Dedifferentiated amniotic fluid mesenchymal stem cell (primary cell): ENCODE measurements around the gene SMIM44.

ENCODE experiments used
- DNase-seq: peaks from one replicate; pipeline ENCODE4 v3.0.0-alpha.2; 2016; ENCODE audit errors: extremely low spot score

Gene SMIM44

DNA sequence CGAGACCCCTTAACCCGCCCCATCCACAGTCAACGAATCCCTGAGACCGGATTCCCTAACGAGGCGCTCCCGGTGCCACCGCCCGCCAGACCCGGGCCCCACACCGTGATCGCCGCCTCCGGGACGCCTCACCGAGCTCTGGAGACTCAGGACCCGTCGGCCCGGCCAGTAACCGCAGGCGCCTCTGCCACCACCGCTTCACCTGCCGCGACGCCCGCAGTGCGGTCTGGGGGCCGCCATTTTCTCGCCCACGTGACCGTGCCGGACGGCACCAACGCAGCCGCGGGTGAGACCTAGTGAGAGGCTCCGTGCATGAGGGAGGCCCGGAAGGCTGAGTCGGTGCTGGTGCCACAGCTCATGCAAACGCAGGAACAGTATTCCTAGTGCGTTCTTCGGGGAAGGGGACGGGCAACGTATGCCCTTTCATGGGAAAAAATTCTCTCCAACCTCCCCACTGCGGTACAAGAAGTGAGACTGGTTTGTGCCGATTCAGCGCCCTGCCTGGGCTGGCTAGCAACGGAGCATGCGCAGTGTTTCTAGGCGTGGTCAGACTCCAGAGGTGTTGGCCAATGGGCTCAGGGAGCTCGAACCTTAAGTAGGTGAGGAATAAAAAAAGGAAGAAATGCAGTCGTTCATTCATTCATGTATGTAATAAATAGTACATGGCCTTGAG lies 17.3 kb upstream of the SMIM44 start, which contains the start of gene DOHH:
Gene DOHH (minus strand): TSS at position 246 of the 673 bp plus-strand sequence. CDS start 3,860 bp downstream, outside the sequence.
- peak; percentile 98 for DNase-seq

GRCh38 chr19:3499738-3500428 lies 16.6 kb upstream of the SMIM44 start:
- DNase-seq, result no peak

DNA sequence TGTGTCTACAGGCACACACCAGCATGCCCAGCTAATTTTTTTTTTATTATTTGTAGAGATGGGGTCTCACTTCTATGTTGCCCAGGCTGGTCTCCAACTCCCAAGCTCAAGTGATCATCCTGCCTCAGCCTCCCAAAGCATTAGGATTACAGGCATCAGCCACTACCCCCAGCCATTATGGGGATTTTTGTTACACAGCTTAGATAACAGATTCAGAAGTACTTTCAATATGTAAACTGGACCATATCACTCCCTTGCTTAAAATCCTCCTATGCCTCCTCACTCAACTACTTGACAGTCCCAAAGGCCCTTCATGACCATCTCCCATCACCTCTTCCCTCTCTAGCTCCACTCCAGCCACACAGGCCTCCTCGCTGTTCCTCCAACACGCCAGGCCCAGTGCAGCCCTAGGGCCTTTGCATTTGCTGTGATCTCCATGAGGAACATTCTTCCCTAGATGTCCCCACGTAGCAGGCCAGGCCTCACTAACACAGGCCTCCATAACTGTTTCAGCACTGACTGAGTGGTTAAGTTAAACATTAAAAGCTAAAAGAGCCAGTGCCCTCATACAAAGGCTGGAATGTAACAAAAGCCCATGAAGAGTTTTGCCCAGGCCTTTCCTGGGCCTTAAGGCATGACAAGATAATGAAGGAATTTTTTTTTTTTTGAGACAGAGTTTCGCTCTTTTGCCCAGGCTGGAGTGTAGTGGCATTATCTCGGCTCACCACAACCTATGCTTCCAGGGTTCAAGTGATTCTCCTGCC lies 14.7 kb upstream of the SMIM44 start:
- DNase-seq, result no peak

GRCh38 chr19:3496392-3497273 lies 13.4 kb upstream of the SMIM44 start:
- DNase-seq, result no peak

DNA sequence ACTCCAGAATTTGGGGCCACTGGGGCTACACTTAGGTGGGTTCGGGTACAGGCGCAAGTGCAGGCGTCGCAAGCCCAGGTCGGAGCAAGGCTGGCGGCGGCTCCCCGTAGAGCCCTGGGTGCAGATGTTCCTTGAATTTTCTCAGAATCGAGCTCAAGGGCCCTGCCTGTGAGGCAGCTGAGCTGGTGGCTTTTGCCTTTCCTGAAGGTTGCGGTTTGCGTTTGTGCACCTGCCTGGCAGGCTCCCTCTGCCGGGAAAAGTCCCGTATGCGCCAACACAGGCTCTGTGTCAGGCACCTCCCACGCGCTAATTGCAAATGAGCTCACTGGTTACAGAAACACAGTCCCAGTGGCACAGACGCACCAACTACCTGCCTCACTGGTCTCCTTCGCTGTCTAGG lies 11.3 kb upstream of the SMIM44 start:
- no peak for DNase-seq

DNA sequence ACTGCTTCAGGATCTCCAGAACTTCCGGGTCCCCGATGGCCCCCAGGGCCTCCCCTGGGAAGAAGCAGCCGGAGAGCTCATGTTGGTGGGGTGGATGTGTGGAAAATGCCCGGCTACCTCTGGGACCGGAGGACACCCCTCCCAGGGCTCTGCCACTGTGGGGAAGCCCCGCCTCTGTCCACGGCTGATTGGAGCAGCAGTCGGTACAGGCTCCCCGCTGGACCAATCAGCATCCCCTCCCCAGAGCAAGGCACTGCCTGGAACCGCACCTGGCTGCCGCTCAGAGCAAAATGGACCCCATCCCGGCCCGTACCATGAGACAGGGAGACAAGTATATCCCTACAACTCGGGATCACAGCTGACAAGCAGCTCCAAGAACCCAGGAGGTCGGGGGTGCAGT lies 10.8 kb upstream of the SMIM44 start:
- DNase-seq, result no peak

DNA sequence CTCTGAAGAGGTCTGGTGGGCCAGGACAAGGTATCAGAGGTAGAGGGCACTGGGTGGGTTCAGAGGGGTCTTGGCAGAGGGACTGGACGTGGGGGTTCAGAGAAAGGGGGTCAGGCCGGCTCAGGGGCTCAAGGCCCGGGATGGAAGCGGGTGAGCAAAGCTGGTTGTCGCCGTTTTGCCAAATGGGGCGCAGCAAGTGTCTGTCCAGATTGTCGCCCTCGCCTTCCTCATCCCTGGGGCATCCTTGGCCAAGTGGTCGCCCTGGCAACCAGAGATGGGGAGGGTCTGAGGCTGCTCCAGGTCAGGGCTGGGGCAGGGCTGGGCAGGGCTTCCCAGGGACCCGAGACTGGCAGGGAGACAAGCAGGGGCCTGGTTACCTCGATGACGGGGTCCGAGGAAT lies 10.4 kb upstream of the SMIM44 start:
- DNase-seq, result no peak

GRCh38 chr19:3492919-3493318 lies 9.7 kb upstream of the SMIM44 start:
- no peak for DNase-seq

DNA sequence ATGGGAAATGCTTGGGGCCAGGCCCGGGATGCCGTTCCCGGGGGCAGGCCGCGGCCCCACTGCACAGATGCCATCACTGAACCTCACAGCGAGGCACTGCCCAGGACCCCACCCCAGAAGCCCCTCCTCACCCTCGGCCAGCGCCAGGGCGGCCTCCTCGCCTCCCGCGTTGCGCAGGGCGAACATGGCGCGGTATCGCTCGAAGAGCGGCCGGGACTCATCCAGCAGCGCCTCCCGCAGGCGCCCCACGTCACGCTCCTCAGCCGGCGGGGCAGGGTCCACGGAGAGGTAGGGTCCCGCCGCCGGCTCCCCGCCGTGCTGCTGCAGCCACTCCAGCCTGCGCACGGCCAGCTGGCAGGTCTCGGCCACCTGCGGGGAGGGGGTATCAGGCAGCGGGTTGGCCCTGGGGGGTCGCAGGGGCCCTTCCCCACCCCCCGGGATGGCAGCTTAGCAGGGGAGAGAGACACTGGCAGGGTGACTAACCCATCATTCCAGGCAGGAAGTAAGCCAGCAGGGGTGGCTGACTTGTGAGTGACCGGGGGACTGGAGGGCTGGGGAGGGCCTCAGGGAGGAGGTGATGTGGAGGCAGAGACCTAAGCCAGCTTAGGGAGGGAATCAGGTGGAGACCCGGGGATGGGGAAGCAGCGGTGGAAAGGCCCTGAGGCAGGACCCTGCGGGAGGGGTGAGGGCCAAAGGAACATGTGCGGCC lies 9.0 kb upstream of the SMIM44 start:
- DNase-seq, result no peak

- no peak for DNase-seq
Measured at GRCh38 chr19:3491396-3492119, 8.3 kb upstream of the SMIM44 start.

DNA sequence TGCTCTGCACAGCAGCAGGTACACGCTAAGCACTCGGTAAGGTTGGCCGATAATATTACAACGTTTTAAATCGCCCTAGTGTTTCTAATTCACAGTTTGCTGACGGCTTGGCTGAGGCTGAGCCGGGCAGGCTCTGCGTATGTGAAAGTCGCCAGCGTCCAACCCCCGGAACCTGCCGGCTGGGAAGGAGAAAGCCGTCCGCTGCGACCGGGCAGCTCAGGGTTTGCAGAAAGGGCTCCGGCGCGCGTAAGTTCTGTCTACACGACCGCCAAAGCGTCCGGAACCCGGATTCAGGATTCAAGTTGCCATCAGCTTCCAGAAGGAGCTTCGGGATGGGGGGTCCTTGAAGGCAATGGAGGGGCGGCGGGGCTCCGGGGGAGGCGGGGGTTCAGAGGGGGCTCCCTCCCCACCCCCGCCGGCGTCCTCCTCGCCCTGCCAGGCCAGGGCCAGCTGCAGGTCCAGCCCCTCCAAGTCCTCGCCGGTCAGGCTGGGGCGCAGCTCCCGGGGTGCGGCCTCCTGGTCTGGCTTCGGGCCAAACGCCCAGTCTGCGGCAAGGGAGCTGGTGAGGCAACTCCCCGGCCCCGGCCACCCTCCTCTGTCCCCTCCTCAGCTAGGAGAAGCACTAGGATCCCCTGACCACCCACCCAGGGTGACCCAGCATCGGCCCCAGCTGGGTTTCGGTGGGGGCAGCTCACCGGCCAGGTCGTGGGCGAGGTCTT lies 575 bp downstream of the SMIM44 start:
- no peak for DNase-seq

- DNase-seq, result no peak
Measured at GRCh38 chr19:3481241-3482090, 1.8 kb downstream of the SMIM44 start.

DNA sequence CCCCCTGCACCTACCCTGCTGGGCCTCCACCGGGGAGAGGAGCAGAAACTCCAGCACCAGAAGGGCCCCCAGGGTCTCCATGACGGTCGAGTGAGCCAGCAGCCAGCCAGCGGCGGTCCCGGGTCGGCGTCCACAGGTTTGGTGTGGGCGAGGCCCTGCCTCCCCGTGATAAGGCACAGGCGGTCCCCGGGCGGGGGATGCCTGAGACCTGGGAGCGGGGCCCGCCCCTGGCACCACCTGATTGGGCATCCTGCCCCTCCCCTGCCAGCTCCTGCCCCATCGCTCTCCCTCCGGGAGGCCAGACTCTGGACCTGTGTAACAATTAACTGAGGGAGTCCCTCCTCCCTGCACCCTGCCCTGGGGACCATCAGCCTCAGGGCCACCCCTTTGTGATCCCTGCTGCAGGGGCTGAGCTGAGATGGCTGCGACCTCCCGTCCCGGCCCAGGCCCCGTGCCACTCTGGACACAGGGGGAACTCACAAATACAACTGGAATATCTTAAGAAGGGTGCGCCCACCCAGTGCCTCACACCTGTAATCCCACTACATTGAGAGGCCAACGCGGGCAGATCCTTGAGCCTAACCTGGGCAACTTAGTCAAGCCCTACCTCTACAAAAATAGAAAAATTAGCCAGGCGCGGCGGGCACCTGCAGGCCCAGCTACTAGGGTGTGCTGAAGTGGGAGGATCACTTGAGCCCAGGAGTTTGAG lies 2.7 kb downstream of the SMIM44 start, which contains the start of gene SMIM24:
Gene SMIM24 (minus strand): TSS at position 143 of the 709 bp plus-strand sequence. CDS start 62 bp downstream, at position 81.
- no peak for DNase-seq

DNA sequence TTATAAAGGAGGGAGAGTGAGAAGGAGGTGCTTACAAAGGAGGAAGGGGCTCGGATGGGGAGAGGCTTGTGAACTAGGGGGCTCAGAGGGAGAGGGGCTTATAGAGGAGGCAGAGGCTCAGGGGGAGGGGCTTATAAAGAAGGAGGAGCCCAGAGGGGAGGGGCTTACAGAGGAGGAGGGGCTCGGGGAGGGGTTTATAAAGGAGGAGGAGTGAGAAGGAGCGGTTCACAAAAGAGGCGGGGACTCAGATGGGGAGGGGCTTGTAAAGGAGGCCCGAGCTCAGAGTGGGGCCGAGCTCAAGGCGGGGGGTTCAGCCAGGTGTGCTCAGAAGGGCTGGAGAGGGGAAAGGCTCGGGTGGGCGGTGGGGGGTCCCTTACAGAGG lies 3.4 kb downstream of the SMIM44 start:
- no peak for DNase-seq

DNA sequence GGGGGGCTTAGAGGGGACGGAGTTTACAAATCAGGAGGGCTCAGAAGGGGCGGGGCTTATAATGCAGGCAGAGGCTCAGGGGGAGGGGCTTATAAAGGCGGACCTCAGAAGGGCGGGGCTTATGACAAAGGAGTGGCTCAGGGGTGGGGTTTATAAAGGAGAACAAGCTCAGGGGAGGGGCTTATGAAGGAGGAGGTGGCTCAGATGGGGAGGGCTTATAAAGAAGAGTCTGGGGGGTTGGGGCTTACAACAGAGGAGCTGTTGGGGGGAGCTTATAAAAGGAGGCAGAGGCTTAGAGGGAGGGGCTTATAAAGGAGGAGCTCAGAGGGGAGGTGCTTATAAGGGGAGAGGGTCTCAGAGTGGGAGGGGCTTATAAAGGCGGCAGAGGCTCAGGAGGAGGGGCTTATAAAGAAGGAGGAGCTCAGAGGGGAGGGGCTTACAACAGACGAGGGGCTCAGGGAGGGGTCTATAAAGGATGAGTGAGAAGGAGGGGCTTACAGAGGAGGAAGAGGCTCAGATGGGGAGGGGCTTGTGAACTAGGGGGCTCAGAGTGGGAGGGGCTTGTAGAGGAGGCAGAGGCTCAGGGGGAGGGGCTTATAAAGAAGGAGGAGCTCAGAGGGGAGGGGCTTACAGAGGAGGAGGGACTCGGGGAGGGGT lies 3.9 kb downstream of the SMIM44 start:
- no peak for DNase-seq

- DNase-seq, result no peak
Measured at GRCh38 chr19:3478409-3479176, 4.6 kb downstream of the SMIM44 start.

- DNase-seq, result no peak
Measured at GRCh38 chr19:3477951-3478350, 5.3 kb downstream of the SMIM44 start.
